GM23248 (cell line): Measurements from ENCODE around the gene CDS2.

Experiments
- EZH2 ChIP-seq: fragments of 200-600 bp; sonication (generic); IDR thresholded peaks from 2 replicates; pipeline ENCODE4 v1.6.1; 2018; ENCODE audit warnings: antibody characterized with exemption, mild to moderate bottlenecking; ENCODE audit not compliant: insufficient read depth, poor library complexity, severe bottlenecking
- EZH2phosphoT487 ChIP-seq: fragments of 200-600 bp; sonication (generic); IDR thresholded peaks from 2 replicates; pipeline ENCODE4 v1.6.1; 2018; ENCODE audit warnings: antibody characterized with exemption, moderate library complexity, mild to moderate bottlenecking, low read depth; ENCODE audit not compliant: insufficient read depth

DNA sequence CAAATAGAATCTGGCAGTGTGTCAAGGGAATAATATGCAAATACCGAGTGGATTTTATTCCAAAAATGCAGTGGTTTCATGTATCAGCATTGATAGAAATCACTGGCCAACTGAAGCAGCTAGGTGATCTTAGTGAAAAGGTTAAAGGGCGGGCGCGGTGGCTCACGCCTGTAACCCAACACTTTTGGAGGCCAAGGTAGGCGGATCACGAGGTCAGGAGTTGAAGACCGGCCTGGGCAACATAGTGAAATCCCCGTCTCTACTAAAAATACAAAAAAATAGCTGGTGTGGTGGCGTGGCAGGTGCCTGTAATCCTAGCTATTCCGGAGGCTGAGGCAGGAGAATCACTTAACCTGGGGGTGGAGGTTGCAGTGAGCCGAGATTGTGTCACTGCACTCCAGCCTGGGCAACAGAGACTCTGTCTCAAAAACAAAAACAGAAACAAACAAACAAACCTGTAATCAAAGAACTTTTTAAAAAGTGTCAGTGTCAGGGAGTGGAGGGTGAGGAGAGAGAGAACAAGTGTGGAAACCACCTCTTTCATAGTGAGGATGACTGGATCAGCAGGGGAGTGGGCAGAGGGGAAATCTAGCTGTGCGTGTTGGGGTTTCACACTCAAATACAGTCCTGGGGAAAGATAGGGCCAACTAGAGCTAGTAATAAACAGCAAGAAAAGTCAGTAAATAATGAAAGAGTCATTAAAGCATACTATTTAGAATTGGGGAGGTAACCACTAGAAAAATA, 57.1 kb downstream of the CDS2 start:
- no peak for TF ChIP-seq EZH2
- TF ChIP-seq EZH2phosphoT487, result no peak
